Testis (tissue), 3 donors: Measurements from ENCODE around the gene WNK1. TPM values are rescaled to one million over a fixed set of nuclear protein-coding genes. Genes with fewer than 3 reads are reported as not detected.

Experiments
- DNase-seq: peaks from one replicate; pipeline ENCODE4 v3.0.0-alpha.2; 2019
- H3K27ac ChIP-seq, 2 donors: fragments of 200-600 bp; sonication (generic); one replicate each; pipeline ENCODE4 v1.5.1; 2019
- H3K27me3 ChIP-seq: fragments of 200-600 bp; sonication (generic); one replicate; pipeline ENCODE4 v1.5.1; 2019
- H3K36me3 ChIP-seq: fragments of 200-600 bp; sonication (generic); one replicate; pipeline ENCODE4 v1.5.1; 2017; ENCODE audit warnings: low read depth; ENCODE audit errors: missing control alignments
- H3K4me1 ChIP-seq: fragments of 200-600 bp; sonication (generic); one replicate; pipeline ENCODE4 v1.5.1; 2019
- H3K4me3 ChIP-seq, 2 donors: fragments of 200-600 bp; sonication (generic); one replicate each; pipeline ENCODE4 v1.5.1; 2017 to 2019
- H3K9me3 ChIP-seq: fragments of 200-600 bp; sonication (generic); one replicate; pipeline ENCODE4 v1.5.1; 2017
- POLR2A ChIP-seq: fragments of 450-650 bp; IDR thresholded peaks from one replicate; pipeline ENCODE4 v1.6.1; 2017; ENCODE audit warnings: antibody characterized with exemption, mild to moderate bottlenecking, moderate library complexity
- WGBS, 2 donors: methylation state at CpG; one replicate each; pipeline ENCODE4 v1.1.5; 2018; 5-methylcytosine and 5-hydroxymethylcytosine counted together
- intact Hi-C: fragments of 100-400 bp; cut with DNase I; formaldehyde crosslinking; loops from one replicate; pipeline ENCODE4 v1.15.1; 2023; ENCODE audit warnings: low total_unique reads
- polyA plus RNA-seq: library from polyadenylated mRNA; stranded (reverse); fragments of 350-450 nt; fragmentation: Illumina TruSeq; extraction: RNeasy Lipid Tissue Mini Kit (QIAGEN cat#74804); gene quantifications from one replicate; pipeline ENCODE4 v1.2.3, GENCODE V29; 2014; ENCODE audit warnings: low read depth, low replicate concordance; ENCODE audit not compliant: insufficient read depth
- total RNA-seq, 2 donors: library from RNA; depleted of rRNA; stranded (reverse); fragments of >200 nt; gene quantifications; one replicate each; pipeline ENCODE4 v1.2.3, GENCODE V29; 2016
- TF ChIP-seq, protein P1 (sequence below), 3 experiments: fragments of 450-650 bp in 2 of 3; fragments of 200-600 bp in 1 of 3; sonication (generic) in 1 of 3; IDR thresholded peaks; one replicate each; pipeline ENCODE4 v1.5.1; 2016 to 2019; ENCODE audit warnings: antibody characterized with exemption in 3 of 3, mild to moderate bottlenecking in 2 of 3, moderate library complexity in 1 of 3

Gene WNK1
- total and polyA plus RNA-seq, 3 donors from 2014 or later = 152 to 276 (median 259) TPM

DNA sequence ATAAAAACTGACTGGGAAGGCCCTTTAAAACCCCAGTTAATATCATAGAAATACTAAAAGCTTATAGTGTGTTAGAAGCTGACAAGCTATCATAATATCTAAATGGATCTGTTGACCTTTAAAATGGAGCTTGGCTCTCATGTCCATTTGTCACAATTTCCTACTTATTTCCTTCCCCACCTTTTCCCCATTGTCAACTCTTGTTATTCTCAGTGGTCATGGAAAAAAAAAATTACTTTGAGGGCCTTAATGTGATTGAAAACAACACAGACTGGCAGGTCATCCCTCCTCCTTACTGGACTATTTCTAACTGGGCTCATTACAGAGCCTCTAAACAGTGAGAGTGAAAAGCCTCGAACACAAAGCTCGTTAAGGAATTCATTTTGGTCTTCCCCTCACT lies 13.7 kb upstream of the WNK1 start:
- no peaks in the 10 kb centered on the region for H3K4me1 ChIP-seq
- H3K27me3 ChIP-seq = no peaks in the 10 kb centered on the region
- peak overlapping the region in 1 of 2 donors; percentile 50 for H3K27ac ChIP-seq
- intact Hi-C loops = no loop called here
- no peak overlapping the region for H3K4me3 ChIP-seq
- WGBS, 2 donors = 83 to 86% methylated on average over 2 of the region's 2 CpGs
- no peak for DNase-seq
- H3K36me3 ChIP-seq = no peaks in the 10 kb centered on the region
- H3K9me3 ChIP-seq = no peaks in the 10 kb centered on the region
- TF ChIP-seq POLR2A = no peak
- TF ChIP-seq, protein P1, sequence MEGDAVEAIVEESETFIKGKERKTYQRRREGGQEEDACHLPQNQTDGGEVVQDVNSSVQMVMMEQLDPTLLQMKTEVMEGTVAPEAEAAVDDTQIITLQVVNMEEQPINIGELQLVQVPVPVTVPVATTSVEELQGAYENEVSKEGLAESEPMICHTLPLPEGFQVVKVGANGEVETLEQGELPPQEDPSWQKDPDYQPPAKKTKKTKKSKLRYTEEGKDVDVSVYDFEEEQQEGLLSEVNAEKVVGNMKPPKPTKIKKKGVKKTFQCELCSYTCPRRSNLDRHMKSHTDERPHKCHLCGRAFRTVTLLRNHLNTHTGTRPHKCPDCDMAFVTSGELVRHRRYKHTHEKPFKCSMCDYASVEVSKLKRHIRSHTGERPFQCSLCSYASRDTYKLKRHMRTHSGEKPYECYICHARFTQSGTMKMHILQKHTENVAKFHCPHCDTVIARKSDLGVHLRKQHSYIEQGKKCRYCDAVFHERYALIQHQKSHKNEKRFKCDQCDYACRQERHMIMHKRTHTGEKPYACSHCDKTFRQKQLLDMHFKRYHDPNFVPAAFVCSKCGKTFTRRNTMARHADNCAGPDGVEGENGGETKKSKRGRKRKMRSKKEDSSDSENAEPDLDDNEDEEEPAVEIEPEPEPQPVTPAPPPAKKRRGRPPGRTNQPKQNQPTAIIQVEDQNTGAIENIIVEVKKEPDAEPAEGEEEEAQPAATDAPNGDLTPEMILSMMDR (IDR thresholded peaks at IDR 0.05) = no peak

DNA sequence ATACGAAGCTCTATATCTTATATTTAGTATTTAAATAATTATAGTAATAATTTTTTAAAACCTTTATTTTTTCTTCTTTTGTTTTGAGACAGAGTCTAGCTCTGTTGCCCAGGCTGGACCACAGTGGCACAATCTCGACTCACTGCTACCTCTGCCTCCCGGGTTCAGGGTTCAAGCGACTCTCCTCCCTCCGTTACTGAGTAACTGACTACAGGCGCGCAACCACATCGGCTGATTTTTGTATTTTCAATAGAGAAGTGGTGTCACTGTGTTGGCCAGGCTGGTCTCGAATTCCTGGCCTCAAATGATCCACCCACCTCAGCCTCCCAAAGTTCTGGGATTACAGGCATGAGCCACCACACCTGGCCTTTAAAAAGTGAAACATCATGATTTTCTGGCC lies 13.0 kb upstream of the WNK1 start:
- Histone ChIP-seq H3K4me1 (no peaks in the 10 kb centered on the region), H3K36me3 (no peaks in the 10 kb centered on the region), H3K27ac (no peak overlapping the region), H3K9me3 (no peaks in the 10 kb centered on the region), H3K27me3 (no peaks in the 10 kb centered on the region), H3K4me3 (no peak overlapping the region)
- TF ChIP-seq, protein P1 (IDR thresholded peaks at IDR 0.05) = no peak
- no peak for TF ChIP-seq POLR2A
- WGBS, 2 donors = 96 to 98% methylated on average over 9 of the region's 9 CpGs
- no peak for DNase-seq
- intact Hi-C loops = no loop called here

DNA sequence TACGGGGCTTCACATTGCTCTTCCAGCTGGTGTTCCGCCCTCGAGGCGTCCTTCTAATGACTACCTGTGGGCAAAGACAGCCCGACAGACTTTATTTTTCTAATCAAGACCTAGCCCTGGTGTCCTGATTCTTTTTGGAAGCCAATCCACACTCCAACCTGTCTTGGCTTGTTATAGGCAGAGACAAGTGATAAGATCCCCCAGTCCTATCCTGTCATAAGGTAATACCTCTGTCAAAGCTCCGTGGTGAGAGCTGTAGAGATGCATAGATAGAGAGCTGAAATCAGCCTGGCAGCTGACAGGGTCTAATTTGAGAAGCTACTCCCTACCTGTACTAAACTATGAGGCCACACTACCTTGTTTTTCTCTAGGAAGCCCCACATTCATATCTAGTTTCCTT lies 11.5 kb upstream of the WNK1 start:
- no peak overlapping the region for H3K4me3 ChIP-seq
- H3K9me3 ChIP-seq = no peaks in the 10 kb centered on the region
- no peaks in the 10 kb centered on the region for H3K27me3 ChIP-seq
- intact Hi-C loops = no loop called here
- TF ChIP-seq, protein P1 (IDR thresholded peaks at IDR 0.05) = no peak
- TF ChIP-seq POLR2A = no peak
- H3K36me3 ChIP-seq = no peaks in the 10 kb centered on the region
- no peak for DNase-seq
- WGBS, 2 donors = 77 to 85% methylated on average over 6 of the region's 6 CpGs
- H3K27ac ChIP-seq = no peak overlapping the region
- no peaks in the 10 kb centered on the region for H3K4me1 ChIP-seq

DNA sequence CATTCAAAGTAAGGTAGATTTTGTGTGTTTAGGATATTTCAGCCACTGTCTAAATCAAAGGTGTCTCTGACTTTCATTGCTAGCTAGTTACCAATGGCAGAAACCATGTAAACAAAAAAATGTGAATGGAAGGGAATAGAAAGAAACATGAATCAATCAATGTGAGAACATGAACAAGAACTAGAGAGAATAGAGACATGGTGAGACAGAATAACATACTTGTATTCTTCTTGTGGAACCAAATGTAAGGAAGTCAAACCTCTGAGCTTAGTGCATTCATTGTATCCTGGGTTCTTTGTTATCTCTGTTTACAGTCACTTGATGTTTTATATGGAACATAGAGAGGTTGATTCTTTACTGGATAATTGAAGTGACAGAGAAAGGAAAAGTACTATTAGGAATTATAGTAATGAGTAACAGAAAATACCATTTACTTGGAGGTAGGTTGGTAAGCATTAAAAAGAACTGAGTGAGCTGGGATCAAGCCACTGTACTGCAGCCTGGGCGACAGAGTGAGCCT lies 2.6 kb upstream of the WNK1 start:
- peaks cover 5% of the 10 kb centered on the region for H3K4me1 ChIP-seq
- H3K36me3 ChIP-seq = no peaks in the 10 kb centered on the region
- intact Hi-C loops = loop anchor here (5.0 to 10.0 kb wide), 2 partner anchors 105 to 173 kb away; no protein-coding TSS in a partner anchor
- WGBS, 2 donors = 50 to 67% methylated on average over 1 of the region's 1 CpG
- no peak for TF ChIP-seq POLR2A
- TF ChIP-seq, protein P1 (IDR thresholded peaks at IDR 0.05) = no peak
- DNase-seq = no peak
- no peaks in the 10 kb centered on the region for H3K9me3 ChIP-seq
- no peak overlapping the region for H3K4me3 ChIP-seq
- H3K27me3 ChIP-seq = no peaks in the 10 kb centered on the region
- no peak overlapping the region for H3K27ac ChIP-seq
